Tibial nerve (tissue), 4 donors: ENCODE data around the gene UBE2D3. TPM values are rescaled to one million over a fixed set of nuclear protein-coding genes. Genes with fewer than 3 reads are reported as not detected.

ENCODE experiments used
- small RNA-seq: library from RNA; depleted of rRNA; stranded (forward); fragments of <200 nt; gene quantifications from one replicate; pipeline ENCODE3, GENCODE V24; 2016
- total RNA-seq, 4 donors: library from RNA; depleted of rRNA; stranded (reverse); fragments of >200 nt; gene quantifications; one replicate each; pipeline ENCODE4 v1.1.0, GENCODE V29; 2016

Gene UBE2D3
- total RNA-seq, 4 donors from 2014 or later, result 305 to 409 (median 347) TPM

Small RNA genes lying within 50 kb of the gene (small RNA-seq; reads per million reads assigned to genes)
- gene RNU7-151P, result not detected

Other genes starting within 250 kb of the UBE2D3 start
- 10 to 100 TPM; 26.1 to 38.1 (median 31.9) TPM for gene MANBA, start 66.6 kb downstream of the UBE2D3 start, total RNA-seq
- gene CISD2, start 41.4 kb upstream of the UBE2D3 start, total RNA-seq, result 10 to 100 TPM in 1 of 4 donors, 1 to 10 TPM in 3; 3.5 to 11.1 (median 7.2) TPM
- 1 to 10 TPM; 1.5 to 4.2 (median 2.4) TPM for gene SLC9B1, start 192.2 kb upstream of the UBE2D3 start, total RNA-seq
- 10 to 100 TPM; 13.1 to 29.4 (median 22.2) TPM for gene SLC9B2, start 249.2 kb upstream of the UBE2D3 start, total RNA-seq